WTC11 (cell line): ENCODE measurements around the gene SYK. TPM values are rescaled to one million over a fixed set of nuclear protein-coding genes. Genes with fewer than 3 reads are reported as not detected.

Experiments used
- ATAC-seq: fragments of 200-7000 bp; cut with Tn5 transposase; 2 replicates; pipeline ENCODE4 v1.10.0; 2021; ENCODE audit warnings: mild to moderate bottlenecking, moderate library complexity
- CTCF ChIA-PET: fragments of 300-600 bp; sonication (Branson Sonifier 250); formaldehyde crosslinking; loops from one replicate; lab custom pipeline; 2021; ENCODE audit warnings: antibody characterized with exemption; lab: Charles Lee
- POLR2A ChIA-PET: fragments of 350-600 bp; sonication (Branson Sonifier 250); formaldehyde crosslinking; loops from one replicate; lab custom pipeline; 2021; ENCODE audit warnings: antibody characterized with exemption; lab: Charles Lee
- DNase-seq: peaks from one replicate; pipeline ENCODE4 v3.0.0; 2021; ENCODE audit warnings: low spot score
- H3K27ac Mint-ChIP-seq: 2 replicates; pipeline ENCODE4 v1.8.0; 2021; ENCODE audit warnings: mixed read lengths
- H3K27me3 Mint-ChIP-seq: 2 replicates; pipeline ENCODE4 v1.8.0; 2021; ENCODE audit warnings: low read depth, mild to moderate bottlenecking, moderate library complexity, mixed read lengths
- H3K36me3 Mint-ChIP-seq: 2 replicates; pipeline ENCODE4 v1.8.0; 2021; ENCODE audit warnings: mixed read lengths
- H3K4me1 Mint-ChIP-seq: 2 replicates; pipeline ENCODE4 v1.8.0; 2022; ENCODE audit warnings: mixed read lengths
- H3K4me3 Mint-ChIP-seq: 2 replicates; pipeline ENCODE4 v1.8.0; 2021; ENCODE audit warnings: mild to moderate bottlenecking, moderate library complexity, mixed read lengths
- H3K9me3 Mint-ChIP-seq: 2 replicates; pipeline ENCODE4 v1.8.0; 2021; ENCODE audit warnings: mixed read lengths
- CREB1 ChIP-seq: sonication (generic); formaldehyde crosslinking; IDR thresholded peaks from 2 replicates; pipeline ENCODE4 v1.8.0; 2023; ENCODE audit warnings: mild to moderate bottlenecking, missing genetic modification reagents
- FOXP1 ChIP-seq: sonication (generic); formaldehyde crosslinking; IDR thresholded peaks from 2 replicates; pipeline ENCODE4 v1.8.0; 2022; ENCODE audit warnings: missing genetic modification reagents, mild to moderate bottlenecking, moderate library complexity, borderline replicate concordance
- GABPB1 ChIP-seq: sonication (generic); formaldehyde crosslinking; IDR thresholded peaks from 2 replicates; pipeline ENCODE4 v1.8.1; 2023; ENCODE audit warnings: mild to moderate bottlenecking, missing genetic modification reagents
- JUN ChIP-seq: sonication (generic); formaldehyde crosslinking; IDR thresholded peaks from 2 replicates; pipeline ENCODE4 v1.8.0; 2023; ENCODE audit warnings: mild to moderate bottlenecking, missing genetic modification reagents
- PRRX2 ChIP-seq: fragments of 250-450 bp; sonication (Bioruptor Pico); IDR thresholded peaks from 2 replicates; pipeline ENCODE4 v1.8.0; 2021; ENCODE audit warnings: mild to moderate bottlenecking
- RORB ChIP-seq: fragments of 250-450 bp; sonication (Bioruptor Pico); IDR thresholded peaks from 2 replicates; pipeline ENCODE4 v1.9.0; 2021; ENCODE audit warnings: mild to moderate bottlenecking
- SP1 ChIP-seq: sonication (generic); formaldehyde crosslinking; conservative IDR thresholded peaks from 2 replicates; pipeline ENCODE4 v1.8.1; 2022; ENCODE audit warnings: missing genetic modification reagents
- TCF7 ChIP-seq: sonication (generic); formaldehyde crosslinking; IDR thresholded peaks from 2 replicates; pipeline ENCODE4 v1.8.0; 2022; ENCODE audit warnings: mild to moderate bottlenecking, low read depth, missing genetic modification reagents, moderate library complexity
- ZNF121 ChIP-seq: sonication (generic); formaldehyde crosslinking; IDR thresholded peaks from 2 replicates; pipeline ENCODE4 v1.8.0; 2023; ENCODE audit warnings: missing genetic modification reagents
- ZNF232 ChIP-seq: sonication (generic); formaldehyde crosslinking; IDR thresholded peaks from 2 replicates; pipeline ENCODE4 v1.8.0; 2022; ENCODE audit warnings: mild to moderate bottlenecking, missing genetic modification reagents
- ZNF263 ChIP-seq: sonication (generic); formaldehyde crosslinking; IDR thresholded peaks from 2 replicates; pipeline ENCODE4 v1.8.1; 2022; ENCODE audit warnings: low read depth, mild to moderate bottlenecking, moderate library complexity, missing genetic modification reagents
- total RNA-seq: library from RNA; stranded (reverse); gene quantifications from 3 replicates; pipeline ENCODE4 v1.2.3, GENCODE V29; 2021
- TF ChIP-seq, protein P1 (sequence below): fragments of 200-600 bp; IDR thresholded peaks from 2 replicates; pipeline ENCODE4 v1.8.0; 2022; ENCODE audit warnings: antibody characterized with exemption
- TF ChIP-seq, protein P2 (sequence below): fragments of 250-450 bp; sonication (Bioruptor Pico); IDR thresholded peaks from 2 replicates; pipeline ENCODE4 v1.9.0; 2021; ENCODE audit warnings: mild to moderate bottlenecking
- TF ChIP-seq, protein P3 (sequence below): sonication (generic); formaldehyde crosslinking; IDR thresholded peaks from 2 replicates; pipeline ENCODE4 v1.8.1; 2023; ENCODE audit warnings: mild to moderate bottlenecking, moderate library complexity, missing genetic modification reagents
- TF ChIP-seq, protein P4 (sequence below): sonication (generic); formaldehyde crosslinking; IDR thresholded peaks from 2 replicates; pipeline ENCODE4 v1.8.0; 2022; ENCODE audit warnings: missing genetic modification reagents
- TF ChIP-seq, protein P5 (sequence below): sonication (generic); formaldehyde crosslinking; IDR thresholded peaks from 2 replicates; pipeline ENCODE4 v1.8.0; 2023; ENCODE audit warnings: mild to moderate bottlenecking, missing genetic modification reagents

The SYK gene
- total RNA-seq, 1 experiment from 2014 or later = 7.4 TPM

DNA sequence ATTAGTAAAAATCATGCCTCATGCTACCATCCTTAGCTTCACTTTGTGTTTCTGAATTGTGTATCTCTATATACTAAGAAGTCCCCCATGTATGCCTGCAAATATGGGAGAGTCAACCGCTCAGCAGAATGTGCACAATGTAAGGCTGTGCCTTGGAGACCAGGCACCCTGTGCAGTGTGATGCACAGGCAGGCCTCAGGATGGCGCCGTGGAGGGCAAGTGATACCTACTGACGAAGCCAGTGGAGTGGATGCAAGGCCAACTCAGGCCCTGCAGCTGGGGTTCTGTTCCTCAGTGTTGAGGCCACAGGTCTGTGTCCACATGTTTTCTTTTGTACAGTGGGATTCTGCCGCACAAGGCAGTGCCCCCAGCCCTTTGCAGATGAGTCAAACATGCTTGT, 28.4 kb downstream of the SYK start:
- TF ChIP-seq, protein P1, sequence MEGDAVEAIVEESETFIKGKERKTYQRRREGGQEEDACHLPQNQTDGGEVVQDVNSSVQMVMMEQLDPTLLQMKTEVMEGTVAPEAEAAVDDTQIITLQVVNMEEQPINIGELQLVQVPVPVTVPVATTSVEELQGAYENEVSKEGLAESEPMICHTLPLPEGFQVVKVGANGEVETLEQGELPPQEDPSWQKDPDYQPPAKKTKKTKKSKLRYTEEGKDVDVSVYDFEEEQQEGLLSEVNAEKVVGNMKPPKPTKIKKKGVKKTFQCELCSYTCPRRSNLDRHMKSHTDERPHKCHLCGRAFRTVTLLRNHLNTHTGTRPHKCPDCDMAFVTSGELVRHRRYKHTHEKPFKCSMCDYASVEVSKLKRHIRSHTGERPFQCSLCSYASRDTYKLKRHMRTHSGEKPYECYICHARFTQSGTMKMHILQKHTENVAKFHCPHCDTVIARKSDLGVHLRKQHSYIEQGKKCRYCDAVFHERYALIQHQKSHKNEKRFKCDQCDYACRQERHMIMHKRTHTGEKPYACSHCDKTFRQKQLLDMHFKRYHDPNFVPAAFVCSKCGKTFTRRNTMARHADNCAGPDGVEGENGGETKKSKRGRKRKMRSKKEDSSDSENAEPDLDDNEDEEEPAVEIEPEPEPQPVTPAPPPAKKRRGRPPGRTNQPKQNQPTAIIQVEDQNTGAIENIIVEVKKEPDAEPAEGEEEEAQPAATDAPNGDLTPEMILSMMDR = 0 out of 2 replicates have a peak, but pooled peaks have one; percentile 15
- no peak for TF ChIP-seq CREB1 (CRISPR knock-in tag)
- Mint-ChIP-seq H3K4me1 (peaks cover 12% of the 10 kb centered on the region), H3K36me3 (peaks cover 2% of the 10 kb centered on the region; the same call in 1 of the 2 replicates), H3K4me3 (no peak overlapping the region), H3K27ac (no peak overlapping the region), H3K27me3 (no peaks in the 10 kb centered on the region; the same call in 1 of the 2 replicates), H3K9me3 (peaks cover 19% of the 10 kb centered on the region)
- ATAC-seq = no peak
- ChIA-PET POLR2A (no interaction called here), CTCF (no interaction called here)
- no peak for DNase-seq

DNA sequence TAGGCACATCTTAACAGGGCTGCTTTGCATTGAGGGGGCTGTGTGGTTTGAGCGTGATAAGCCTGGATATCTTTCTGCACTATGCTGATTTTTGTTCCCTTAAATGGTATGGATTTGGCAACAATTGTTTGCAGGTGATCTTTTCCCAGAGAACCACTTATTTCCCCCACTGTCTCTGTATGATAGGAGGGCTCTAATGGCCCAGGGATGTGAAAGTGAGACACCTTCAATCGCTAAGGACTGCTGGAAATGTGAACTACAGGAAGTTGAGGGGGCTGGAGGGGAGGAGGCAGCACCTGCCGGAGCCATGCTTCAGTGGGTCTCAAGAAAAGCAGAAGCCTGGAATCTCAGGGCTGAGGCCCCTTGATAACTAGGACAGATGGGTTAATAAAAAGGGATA, 29.4 kb downstream of the SYK start:
- Mint-ChIP-seq H3K4me1 (peaks cover 12% of the 10 kb centered on the region), H3K27me3 (no peaks in the 10 kb centered on the region; the same call in 1 of the 2 replicates), H3K27ac (no peak overlapping the region), H3K36me3 (peaks cover 2% of the 10 kb centered on the region; the same call in 1 of the 2 replicates), H3K9me3 (peaks cover 14% of the 10 kb centered on the region), H3K4me3 (no peak overlapping the region)
- ChIA-PET CTCF (no interaction called here), POLR2A (no interaction called here)
- ATAC-seq (no peak), DNase-seq (no peak)
- no peak for TF ChIP-seq ZNF121 (CRISPR knock-in tag)
- no peak for TF ChIP-seq ZNF232
- TF ChIP-seq, protein P2, sequence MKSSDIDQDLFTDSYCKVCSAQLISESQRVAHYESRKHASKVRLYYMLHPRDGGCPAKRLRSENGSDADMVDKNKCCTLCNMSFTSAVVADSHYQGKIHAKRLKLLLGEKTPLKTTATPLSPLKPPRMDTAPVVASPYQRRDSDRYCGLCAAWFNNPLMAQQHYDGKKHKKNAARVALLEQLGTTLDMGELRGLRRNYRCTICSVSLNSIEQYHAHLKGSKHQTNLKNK (CRISPR knock-in tag) = no peak
- TF ChIP-seq, protein P3, sequence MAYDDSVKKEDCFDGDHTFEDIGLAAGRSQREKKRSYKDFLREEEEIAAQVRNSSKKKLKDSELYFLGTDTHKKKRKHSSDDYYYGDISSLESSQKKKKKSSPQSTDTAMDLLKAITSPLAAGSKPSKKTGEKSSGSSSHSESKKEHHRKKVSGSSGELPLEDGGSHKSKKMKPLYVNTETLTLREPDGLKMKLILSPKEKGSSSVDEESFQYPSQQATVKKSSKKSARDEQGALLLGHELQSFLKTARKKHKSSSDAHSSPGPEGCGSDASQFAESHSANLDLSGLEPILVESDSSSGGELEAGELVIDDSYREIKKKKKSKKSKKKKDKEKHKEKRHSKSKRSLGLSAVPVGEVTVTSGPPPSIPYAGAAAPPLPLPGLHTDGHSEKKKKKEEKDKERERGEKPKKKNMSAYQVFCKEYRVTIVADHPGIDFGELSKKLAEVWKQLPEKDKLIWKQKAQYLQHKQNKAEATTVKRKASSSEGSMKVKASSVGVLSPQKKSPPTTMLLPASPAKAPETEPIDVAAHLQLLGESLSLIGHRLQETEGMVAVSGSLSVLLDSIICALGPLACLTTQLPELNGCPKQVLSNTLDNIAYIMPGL (CRISPR knock-in tag) = no peak
- TF ChIP-seq SP1 (CRISPR knock-in tag) = no peak

DNA sequence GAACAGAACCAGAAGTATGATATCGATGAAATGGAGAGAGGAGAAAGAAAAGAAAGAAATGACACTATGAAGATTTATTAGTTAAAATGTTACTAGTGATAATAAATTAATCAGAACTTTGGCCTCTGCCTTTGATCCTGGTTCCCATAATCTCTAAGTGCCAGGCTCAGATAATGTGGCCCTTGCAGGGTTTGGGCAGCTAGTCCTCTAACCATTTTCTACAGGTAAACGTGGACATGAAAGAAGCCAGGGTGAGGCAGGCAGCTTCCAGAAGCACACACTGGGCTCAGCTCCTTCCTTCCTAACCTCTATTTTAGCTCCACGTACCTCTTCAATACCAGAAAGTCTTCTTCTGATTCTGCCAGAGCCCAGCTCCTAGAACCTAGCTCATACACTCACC, 30.6 kb downstream of the SYK start:
- POLR2A ChIA-PET = no interaction called here
- H3K9me3 Mint-ChIP-seq = peaks cover 17% of the 10 kb centered on the region
- H3K27ac Mint-ChIP-seq = no peak overlapping the region
- no peaks in the 10 kb centered on the region; the same call in 1 of the 2 replicates for H3K27me3 Mint-ChIP-seq
- CTCF ChIA-PET = no interaction called here
- DNase-seq (no peak), ATAC-seq (no peak)
- H3K36me3 Mint-ChIP-seq = peaks cover 2% of the 10 kb centered on the region; the same call in 1 of the 2 replicates
- TF ChIP-seq TCF7 (CRISPR knock-in tag) = no peak
- TF ChIP-seq RORB (CRISPR knock-in tag) = no peak
- TF ChIP-seq, protein P4, sequence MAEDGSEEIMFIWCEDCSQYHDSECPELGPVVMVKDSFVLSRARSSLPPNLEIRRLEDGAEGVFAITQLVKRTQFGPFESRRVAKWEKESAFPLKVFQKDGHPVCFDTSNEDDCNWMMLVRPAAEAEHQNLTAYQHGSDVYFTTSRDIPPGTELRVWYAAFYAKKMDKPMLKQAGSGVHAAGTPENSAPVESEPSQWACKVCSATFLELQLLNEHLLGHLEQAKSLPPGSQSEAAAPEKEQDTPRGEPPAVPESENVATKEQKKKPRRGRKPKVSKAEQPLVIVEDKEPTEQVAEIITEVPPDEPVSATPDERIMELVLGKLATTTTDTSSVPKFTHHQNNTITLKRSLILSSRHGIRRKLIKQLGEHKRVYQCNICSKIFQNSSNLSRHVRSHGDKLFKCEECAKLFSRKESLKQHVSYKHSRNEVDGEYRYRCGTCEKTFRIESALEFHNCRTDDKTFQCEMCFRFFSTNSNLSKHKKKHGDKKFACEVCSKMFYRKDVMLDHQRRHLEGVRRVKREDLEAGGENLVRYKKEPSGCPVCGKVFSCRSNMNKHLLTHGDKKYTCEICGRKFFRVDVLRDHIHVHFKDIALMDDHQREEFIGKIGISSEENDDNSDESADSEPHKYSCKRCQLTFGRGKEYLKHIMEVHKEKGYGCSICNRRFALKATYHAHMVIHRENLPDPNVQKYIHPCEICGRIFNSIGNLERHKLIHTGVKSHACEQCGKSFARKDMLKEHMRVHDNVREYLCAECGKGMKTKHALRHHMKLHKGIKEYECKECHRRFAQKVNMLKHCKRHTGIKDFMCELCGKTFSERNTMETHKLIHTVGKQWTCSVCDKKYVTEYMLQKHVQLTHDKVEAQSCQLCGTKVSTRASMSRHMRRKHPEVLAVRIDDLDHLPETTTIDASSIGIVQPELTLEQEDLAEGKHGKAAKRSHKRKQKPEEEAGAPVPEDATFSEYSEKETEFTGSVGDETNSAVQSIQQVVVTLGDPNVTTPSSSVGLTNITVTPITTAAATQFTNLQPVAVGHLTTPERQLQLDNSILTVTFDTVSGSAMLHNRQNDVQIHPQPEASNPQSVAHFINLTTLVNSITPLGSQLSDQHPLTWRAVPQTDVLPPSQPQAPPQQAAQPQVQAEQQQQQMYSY (CRISPR knock-in tag) = no peak
- TF ChIP-seq FOXP1 (CRISPR knock-in tag) = no peak
- no peak for TF ChIP-seq PRRX2 (CRISPR knock-in tag)
- no peak for TF ChIP-seq GABPB1 (CRISPR knock-in tag)
- TF ChIP-seq, protein P5, sequence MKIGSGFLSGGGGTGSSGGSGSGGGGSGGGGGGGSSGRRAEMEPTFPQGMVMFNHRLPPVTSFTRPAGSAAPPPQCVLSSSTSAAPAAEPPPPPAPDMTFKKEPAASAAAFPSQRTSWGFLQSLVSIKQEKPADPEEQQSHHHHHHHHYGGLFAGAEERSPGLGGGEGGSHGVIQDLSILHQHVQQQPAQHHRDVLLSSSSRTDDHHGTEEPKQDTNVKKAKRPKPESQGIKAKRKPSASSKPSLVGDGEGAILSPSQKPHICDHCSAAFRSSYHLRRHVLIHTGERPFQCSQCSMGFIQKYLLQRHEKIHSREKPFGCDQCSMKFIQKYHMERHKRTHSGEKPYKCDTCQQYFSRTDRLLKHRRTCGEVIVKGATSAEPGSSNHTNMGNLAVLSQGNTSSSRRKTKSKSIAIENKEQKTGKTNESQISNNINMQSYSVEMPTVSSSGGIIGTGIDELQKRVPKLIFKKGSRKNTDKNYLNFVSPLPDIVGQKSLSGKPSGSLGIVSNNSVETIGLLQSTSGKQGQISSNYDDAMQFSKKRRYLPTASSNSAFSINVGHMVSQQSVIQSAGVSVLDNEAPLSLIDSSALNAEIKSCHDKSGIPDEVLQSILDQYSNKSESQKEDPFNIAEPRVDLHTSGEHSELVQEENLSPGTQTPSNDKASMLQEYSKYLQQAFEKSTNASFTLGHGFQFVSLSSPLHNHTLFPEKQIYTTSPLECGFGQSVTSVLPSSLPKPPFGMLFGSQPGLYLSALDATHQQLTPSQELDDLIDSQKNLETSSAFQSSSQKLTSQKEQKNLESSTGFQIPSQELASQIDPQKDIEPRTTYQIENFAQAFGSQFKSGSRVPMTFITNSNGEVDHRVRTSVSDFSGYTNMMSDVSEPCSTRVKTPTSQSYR (CRISPR knock-in tag) = no peak
- TF ChIP-seq ZNF232 = no peak
- TF ChIP-seq JUN (CRISPR knock-in tag) = no peak
- no peak for TF ChIP-seq ZNF263 (CRISPR knock-in tag)
- no peak for TF ChIP-seq ZNF121 (CRISPR knock-in tag)
- peaks cover 8% of the 10 kb centered on the region for H3K4me1 Mint-ChIP-seq
- no peak overlapping the region for H3K4me3 Mint-ChIP-seq
